ENCODE results near the gene SPATA19.
"Not testable (repeated sequence)": the region's sequence is repeated elsewhere in the genome, so short reads cannot be mapped to it uniquely, and the experiment has no call there.

Gene SPATA19, protein sequence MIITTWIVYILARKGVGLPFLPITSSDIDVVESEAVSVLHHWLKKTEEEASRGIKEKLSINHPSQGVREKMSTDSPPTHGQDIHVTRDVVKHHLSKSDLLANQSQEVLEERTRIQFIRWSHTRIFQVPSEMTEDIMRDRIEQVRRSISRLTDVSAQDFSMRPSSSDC

DNA sequence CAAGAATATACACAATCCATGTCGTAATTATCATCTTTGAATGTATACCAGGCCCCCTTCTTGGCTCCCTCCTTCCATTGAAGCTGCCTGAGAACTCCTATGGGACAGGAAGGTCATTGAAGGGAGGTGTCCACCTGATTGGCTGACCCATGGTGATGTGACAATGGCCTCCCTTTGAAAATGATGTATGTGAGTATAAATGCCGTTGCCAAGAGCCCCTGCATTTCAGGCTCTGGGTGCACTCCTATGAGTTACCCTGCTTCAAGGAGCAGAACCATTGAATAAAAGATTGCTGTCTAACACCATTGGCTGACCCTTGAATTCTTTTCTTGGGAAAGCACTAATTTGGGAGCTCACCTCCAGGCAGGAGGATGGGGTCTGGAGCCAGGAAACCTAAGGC lies at the start of gene SPATA19:
TSS of gene SPATA19 (minus strand) at position 101 of the 400 bp plus-strand sequence. CDS start at position 34, 67 bp downstream.
- TF ChIP-seq ZNF274 (IDR thresholded peaks at IDR 0.05; ENCODE audit: low read depth, low read length): no peak
- no peak within 1 kb of the TSS for H3K4me3 ChIP-seq (ENCODE audit: low read length)

DNA sequence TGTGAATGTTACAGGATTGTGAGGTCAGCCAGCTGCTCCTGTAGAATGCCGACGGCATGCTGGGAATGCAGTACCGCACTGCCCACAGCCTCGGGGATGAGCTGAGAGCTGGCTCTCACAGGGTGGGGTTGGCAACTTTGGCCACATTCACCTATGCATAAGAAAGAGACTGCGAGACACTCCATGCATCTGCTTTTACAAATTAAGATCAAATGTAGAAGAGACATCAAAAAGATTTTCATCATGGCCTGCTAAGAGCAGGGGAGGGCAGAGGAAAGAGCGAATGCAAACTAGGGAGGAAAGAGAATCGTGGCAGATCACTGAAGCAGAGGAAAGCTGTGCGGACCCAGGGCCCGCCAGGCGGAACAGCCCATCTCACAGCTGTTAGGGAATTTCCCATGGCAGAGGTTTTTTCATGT lies 49.8 kb upstream of the SPATA19 start:
- H3K4me3 ChIP-seq (ENCODE audit: low read length): no peak overlapping the region
- TF ChIP-seq ZNF274 (IDR thresholded peaks at IDR 0.05; ENCODE audit: low read depth, low read length): no peak

DNA sequence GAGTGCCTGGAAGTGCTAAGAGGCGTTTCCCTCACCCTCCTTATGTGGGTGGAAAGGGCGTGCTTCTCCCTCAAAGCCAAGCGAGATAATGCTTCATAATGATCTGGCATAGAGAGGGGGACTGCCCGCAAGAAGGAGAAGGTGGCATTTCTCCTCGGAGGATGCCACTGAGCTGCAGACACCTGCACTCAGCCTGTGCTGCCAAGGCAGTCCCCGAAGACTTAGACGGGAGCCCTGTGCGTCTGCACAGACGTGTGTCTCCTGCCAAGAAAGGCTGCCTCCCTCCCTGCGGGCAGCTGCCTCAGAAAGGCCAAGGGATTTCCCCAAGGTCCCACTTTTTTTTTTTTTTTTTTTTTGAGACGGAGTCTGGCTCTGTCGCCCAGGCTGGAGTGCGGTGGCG lies 48.1 kb upstream of the SPATA19 start:
- TF ChIP-seq ZNF274 (IDR thresholded peaks at IDR 0.05; ENCODE audit: low read depth, low read length): no peak
- H3K4me3 ChIP-seq (ENCODE audit: low read length): no peak overlapping the region

DNA sequence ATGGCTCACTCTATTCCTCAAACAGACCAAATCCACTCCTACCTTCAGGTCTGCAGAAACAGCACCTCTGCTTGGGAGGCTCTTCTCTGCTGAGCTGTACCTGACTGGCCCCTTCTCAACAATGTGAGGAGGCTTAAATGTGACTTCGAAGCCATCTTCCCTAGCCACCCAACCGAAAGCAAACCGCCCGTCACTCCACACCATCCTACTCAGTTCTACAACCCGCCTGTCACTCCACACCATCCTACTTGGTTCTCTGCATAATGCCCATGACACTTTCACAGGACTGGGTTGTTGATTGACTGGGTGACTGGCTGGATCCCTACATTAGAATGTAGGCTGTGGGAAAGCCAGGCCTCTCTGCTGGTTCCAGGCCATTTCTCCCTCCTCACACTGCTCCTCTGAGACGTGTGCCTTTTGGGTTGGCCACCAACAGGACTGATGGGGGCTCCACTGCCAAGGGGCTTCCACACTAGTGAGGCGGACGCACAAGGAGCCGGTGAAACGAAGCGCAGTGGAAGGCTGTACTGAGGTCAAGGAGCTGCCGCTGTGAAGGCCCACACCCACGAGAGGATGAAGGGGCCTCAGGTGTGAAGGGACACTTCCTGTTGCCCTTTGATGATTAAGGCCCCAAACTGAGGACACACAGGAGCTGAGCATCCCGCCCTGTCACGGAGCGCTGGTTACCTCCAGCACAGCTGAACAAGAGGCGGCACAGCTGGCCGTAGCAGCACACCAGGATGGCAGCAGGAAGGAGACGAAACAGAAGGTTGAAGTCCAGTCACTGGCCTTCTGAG lies 47.5 kb upstream of the SPATA19 start:
- no peak overlapping the region for H3K4me3 ChIP-seq (ENCODE audit: low read length)
- no peak for TF ChIP-seq ZNF274 (IDR thresholded peaks at IDR 0.05; ENCODE audit: low read depth, low read length)

DNA sequence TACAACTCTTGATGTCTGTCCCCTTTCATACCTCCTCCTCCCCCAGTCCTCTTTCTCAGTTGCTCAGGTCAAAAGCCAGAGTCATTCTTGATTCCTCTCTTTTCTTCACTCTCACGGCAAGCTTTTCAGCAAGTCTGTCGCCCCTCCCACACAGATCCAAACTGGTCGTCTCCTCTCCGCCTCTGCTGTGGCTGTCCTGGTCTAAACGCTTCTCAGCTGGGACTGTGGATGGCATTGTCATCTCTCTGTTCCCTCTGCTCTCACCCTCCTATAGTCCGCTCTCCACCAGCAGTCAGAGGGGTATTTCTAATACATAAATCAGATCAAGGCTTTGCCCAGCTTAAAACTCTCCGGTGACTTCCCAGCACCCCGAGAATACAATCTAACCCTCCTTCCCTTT lies 46.8 kb upstream of the SPATA19 start:
- no peak for TF ChIP-seq ZNF274 (IDR thresholded peaks at IDR 0.05; ENCODE audit: low read depth, low read length)
- H3K4me3 ChIP-seq (ENCODE audit: low read length): no peak overlapping the region

DNA sequence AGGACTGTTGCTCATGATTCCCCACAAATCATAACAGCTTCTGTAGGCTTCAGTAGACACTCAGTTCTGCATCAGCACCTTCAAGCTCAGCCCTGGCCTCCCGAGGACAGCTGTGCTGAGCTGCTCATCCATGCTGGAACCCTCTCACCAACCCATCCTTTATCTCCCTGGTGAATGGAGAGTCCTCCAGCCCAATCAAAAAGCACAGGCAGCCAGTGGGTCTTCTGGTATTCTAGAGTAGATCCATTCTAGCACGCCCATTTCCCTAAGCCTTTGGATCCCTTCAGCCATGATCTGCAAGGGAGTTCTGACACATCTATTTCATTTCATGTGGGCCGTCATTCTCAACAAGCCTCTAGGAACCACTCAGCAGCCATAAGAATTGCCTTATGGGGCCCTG lies 44.6 kb upstream of the SPATA19 start:
- H3K4me3 ChIP-seq (ENCODE audit: low read length): no peak overlapping the region
- TF ChIP-seq ZNF274 (IDR thresholded peaks at IDR 0.05; ENCODE audit: low read depth, low read length): no peak

DNA sequence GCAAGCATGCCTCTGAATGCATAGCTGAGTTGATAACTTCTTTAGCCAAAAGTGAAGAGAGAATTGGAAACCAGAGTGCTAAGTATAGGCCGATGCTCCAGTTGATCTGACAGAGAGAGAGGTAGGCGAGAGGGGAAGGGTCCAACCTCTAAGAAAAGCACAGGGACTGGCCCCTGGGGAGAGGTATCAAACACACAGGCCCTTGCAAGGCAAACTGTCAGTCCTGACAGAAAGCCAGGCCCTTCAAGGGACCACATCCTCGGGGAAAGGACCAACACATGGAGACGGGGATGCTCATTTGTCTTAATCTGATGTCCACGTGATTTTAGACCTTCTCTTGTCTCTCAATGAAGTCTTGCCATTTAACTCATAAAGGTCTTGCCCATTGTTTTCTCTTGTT lies 43.9 kb upstream of the SPATA19 start:
- no peak overlapping the region for H3K4me3 ChIP-seq (ENCODE audit: low read length)
- no peak for TF ChIP-seq ZNF274 (IDR thresholded peaks at IDR 0.05; ENCODE audit: low read depth, low read length)

DNA sequence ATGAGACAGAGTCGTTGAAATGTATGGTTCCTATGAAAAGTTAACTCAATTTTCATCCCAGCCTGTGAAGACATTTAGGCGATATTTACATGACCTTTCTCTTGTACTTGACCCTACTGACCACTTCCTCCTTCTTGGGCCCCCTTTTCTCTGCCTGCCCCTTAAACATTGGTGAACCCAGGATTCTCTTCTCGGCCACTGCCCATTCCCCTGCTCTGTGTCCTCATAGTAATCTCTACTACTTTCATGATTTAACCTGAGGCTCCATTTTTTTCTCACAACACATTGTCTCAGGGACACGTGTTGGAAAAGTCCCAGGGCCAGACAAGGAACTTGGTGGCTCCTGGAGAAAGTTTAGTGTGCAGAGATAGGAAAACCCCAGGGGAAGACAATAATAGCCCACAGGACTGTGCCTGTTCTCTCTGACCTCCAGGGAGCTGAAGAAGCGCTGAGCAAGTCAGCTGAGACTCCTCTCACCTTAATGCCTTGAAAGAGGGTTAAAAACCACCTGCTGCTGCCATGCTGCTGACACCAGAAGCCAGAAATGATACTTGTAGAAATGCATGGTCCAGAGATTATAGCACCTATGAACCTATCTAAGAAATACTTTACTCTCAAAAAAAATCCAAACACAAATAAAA lies 42.5 kb upstream of the SPATA19 start:
- TF ChIP-seq ZNF274 (IDR thresholded peaks at IDR 0.05; ENCODE audit: low read depth, low read length): no peak
- no peak overlapping the region for H3K4me3 ChIP-seq (ENCODE audit: low read length)

DNA sequence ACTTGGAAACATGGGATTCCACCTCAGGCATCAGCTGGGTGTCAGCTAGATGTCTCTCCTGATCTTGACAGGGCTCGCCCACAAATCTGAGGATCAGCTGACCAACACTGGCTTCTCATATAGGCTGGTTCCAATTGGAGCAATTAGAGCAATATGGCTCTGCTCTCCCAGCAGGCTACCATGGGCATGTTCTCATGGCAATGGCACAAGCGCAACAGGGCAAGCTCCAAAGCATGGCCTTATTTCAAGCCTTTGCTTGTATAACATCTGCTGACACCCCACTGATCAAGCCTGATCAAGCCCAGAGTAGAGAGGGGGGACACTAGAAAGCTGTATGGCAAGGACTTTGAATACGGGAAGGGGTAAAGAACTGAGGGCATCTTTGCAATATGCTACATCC lies 40.7 kb upstream of the SPATA19 start:
- no peak for TF ChIP-seq ZNF274 (IDR thresholded peaks at IDR 0.05; ENCODE audit: low read depth, low read length)
- H3K4me3 ChIP-seq (ENCODE audit: low read length): no peak overlapping the region

DNA sequence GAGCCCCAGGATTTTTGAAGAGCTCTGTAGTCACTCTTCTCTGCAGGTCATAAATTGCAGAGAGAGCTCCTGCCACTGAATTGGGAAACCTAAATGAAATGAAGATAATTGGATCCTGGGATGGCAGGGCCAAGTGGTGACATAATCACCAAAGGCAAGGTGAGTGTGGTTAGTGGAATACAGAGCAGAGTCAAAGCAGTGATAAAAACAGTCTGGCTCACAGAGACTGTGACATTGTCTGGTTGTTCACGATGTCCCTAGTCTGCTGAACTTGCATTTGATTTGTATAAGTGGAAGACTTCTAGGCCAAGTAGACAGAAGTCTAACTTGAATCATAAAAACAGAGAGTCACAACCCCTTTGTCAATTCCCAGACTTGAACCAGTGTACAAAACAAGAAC lies 26.8 kb upstream of the SPATA19 start:
- TF ChIP-seq ZNF274 (IDR thresholded peaks at IDR 0.05; ENCODE audit: low read depth, low read length): no peak
- H3K4me3 ChIP-seq (ENCODE audit: low read length): no peak overlapping the region

DNA sequence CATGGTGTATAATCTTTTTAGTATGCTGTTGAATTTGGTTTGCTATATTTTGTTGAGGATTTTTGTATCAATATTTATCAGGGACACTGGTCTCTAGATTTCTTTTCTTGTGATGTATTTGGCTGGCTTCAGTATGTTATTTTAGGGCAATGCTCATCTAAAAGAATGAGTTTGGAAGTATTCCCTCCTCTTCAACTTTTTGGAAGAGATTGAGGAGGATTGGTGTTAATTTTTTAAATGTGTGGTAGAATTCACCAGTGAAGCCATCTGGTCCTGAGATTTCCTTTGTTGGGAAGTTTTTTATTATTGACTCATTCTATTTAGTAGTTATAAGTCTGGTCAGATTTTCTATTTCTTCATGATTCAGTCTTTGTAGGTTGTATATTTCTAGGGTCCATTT lies 22.1 kb upstream of the SPATA19 start:
- H3K4me3 ChIP-seq (ENCODE audit: low read length): no peak overlapping the region
- no peak for TF ChIP-seq ZNF274 (IDR thresholded peaks at IDR 0.05; ENCODE audit: low read depth, low read length)

DNA sequence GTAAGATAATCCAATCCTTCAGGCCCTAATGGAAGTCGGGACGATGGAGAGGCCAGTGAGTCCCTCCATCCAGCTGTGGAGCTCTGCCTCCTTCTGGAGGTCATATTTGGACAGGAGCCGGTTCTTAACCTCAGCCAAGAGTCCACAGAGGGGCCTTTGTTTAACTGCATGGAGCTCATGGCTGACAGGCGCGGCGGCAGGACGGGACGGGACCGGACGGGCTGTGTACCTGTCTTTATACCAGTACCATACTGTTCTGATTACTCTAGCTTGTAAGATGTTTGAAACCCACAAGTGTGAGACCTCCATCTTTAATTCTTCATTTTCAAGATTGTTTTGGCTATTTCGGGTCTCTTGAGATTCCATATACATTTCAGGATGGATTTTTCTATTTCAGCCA lies 20.2 kb upstream of the SPATA19 start:
- TF ChIP-seq ZNF274 (IDR thresholded peaks at IDR 0.05; ENCODE audit: low read depth, low read length): no peak
- no peak overlapping the region for H3K4me3 ChIP-seq (ENCODE audit: low read length)

DNA sequence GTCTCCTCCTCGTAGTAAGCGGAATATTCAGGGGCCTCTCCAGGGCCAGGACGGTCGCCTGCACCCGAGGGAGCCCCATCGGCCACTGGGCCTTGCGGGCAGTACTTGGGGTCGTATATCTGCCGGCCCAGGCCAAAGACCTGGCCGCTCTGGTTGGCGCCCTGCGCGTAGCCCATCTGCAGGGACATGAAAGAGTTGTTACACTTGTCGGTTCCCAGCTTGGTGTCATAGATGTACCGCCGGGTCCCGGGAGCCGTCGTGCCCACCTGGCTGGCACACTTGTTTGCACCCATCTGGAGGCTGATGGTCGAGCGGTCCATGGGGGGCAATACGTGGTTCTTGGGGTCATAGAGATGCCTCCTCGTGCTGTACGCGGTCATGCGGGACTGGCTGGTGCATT lies 19.4 kb upstream of the SPATA19 start:
- no peak for TF ChIP-seq ZNF274 (IDR thresholded peaks at IDR 0.05; ENCODE audit: low read depth, low read length)
- no peak overlapping the region for H3K4me3 ChIP-seq (ENCODE audit: low read length)

DNA sequence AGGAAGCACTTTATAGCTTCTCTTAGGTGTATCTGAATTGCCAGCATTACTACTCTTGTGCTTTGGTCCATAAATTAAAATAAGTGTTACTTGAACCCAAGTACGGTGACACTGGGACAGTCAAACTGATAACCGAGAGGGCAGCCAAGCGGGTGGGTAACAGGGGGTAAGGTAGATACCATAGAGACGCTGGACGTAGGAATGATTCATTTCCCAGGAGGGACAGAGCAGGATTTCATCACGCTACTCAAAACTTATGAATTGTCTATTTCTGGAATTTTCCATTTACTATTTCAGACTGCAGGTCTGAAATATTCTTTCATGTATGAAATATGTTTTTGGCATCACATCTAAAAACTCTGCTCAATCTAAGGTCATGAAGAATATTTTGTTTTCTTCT lies 14.8 kb upstream of the SPATA19 start:
- TF ChIP-seq ZNF274 (IDR thresholded peaks at IDR 0.05; ENCODE audit: low read depth, low read length): no peak
- H3K4me3 ChIP-seq (ENCODE audit: low read length): no peak overlapping the region

DNA sequence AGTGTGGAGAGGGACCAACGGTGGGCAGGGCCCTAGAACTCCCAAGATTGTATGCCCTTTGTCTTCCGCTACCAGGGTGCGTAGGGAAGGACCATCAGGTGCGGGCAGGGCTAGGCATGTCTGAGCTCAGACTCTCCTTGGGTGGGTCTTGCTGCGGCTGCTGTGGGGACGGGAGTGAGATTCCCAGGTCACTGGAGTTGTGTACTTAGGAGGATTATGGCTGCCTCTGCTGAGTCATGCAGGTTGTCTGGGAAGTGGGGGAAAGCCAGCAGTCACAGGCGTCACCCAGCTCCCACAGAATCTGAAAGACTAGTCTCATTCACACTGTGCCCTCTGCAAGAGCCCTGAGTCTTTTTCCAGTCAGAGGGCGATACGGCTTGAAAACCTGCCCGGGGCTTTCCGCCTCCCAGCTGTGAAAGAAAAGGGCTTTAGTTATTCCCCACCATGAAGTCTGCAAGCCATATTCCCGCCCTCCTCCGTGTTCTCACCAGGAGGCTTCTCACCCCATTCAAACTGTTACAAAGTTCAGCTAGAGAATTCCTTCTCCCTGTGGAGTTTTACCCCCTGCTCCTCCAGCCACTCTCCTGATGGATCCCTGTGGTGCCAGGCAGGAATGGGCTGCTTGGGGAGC lies 9.1 kb upstream of the SPATA19 start:
- not testable (repeated sequence) for H3K4me3 ChIP-seq (ENCODE audit: low read length)

Measured in GM08714 (cell line).